Measurements from ENCODE around the gene LTO1. TPM values are rescaled to one million over a fixed set of nuclear protein-coding genes. Genes with fewer than 3 reads are reported as not detected.

The LTO1 gene
- total and polyA plus RNA-seq, 2 of the 13 experiments (the other 11 are each of a cell fraction or from before 2014, with no cell fraction given), result 11.8 to 15.0 TPM

DNA sequence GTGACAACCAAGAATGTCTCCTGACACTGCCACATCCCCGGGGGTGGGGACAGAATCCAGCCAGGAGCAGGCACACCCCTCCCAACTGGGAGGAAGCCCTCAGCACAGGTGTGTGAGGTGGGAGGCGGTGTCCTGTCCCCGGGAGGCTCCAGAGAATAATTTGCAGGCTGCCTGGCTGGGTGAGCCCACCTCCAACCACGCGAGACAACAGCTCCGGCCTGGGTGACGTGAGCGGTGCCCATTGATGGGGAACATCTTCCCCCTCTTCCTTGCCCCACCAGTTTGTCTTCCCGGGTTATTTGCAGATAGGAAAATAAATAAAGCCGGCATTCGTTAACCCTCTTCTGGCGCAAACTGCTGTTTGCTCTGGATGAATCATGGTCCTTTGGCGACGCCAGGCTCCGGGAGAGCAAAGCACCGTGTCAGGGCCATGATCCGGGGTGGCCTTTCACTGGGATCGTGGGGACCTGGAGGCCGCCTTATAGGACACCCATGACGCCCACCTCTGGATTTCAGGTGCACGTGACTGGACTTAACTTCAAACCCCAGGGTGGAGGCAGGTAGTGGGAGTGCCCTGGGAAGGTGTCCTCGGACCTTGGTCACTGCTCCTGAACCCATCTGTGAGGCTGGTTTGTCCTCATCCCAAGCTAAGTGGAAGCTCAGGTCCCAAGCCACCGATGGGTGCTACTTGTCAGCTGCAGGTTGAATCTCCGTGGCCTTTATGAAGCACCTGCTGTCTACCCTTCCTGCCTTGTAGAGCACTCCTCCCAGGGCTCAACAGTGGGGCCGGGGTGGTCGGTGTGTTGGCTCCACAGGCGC lies 20.3 kb downstream of the LTO1 start (continued):
- TF ChIP-seq DNMT3B (CRISPR knock-in tag; conservative IDR thresholded peaks at IDR 0.05), result no peak
- no peak for TF ChIP-seq ZNF619 (CRISPR knock-in tag; IDR thresholded peaks at IDR 0.05)
- TF ChIP-seq, protein P1, sequence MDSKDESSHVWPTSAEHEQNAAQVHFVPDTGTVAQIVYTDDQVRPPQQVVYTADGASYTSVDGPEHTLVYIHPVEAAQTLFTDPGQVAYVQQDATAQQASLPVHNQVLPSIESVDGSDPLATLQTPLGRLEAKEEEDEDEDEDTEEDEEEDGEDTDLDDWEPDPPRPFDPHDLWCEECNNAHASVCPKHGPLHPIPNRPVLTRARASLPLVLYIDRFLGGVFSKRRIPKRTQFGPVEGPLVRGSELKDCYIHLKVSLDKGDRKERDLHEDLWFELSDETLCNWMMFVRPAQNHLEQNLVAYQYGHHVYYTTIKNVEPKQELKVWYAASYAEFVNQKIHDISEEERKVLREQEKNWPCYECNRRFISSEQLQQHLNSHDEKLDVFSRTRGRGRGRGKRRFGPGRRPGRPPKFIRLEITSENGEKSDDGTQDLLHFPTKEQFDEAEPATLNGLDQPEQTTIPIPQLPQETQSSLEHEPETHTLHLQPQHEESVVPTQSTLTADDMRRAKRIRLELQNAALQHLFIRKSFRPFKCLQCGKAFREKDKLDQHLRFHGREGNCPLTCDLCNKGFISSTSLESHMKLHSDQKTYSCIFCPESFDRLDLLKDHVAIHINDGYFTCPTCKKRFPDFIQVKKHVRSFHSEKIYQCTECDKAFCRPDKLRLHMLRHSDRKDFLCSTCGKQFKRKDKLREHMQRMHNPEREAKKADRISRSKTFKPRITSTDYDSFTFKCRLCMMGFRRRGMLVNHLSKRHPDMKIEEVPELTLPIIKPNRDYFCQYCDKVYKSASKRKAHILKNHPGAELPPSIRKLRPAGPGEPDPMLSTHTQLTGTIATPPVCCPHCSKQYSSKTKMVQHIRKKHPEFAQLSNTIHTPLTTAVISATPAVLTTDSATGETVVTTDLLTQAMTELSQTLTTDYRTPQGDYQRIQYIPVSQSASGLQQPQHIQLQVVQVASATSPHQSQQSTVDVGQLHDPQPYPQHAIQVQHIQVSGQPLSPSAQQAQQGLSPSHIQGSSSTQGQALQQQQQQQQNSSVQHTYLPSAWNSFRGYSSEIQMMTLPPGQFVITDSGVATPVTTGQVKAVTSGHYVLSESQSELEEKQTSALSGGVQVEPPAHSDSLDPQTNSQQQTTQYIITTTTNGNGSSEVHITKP (CRISPR knock-in tag; IDR thresholded peaks at IDR 0.05; ENCODE audit: low read depth), result peak; percentile 55
- peak; percentile 78 for TF ChIP-seq CREM (IDR thresholded peaks at IDR 0.05)
- TF ChIP-seq CREM (CRISPR knock-in tag; IDR thresholded peaks at IDR 0.05), result no peak
- TF ChIP-seq ADNP (CRISPR knock-in tag; IDR thresholded peaks at IDR 0.05), result no peak
- peak; percentile 81 for TF ChIP-seq SPEN (CRISPR knock-in tag; IDR thresholded peaks at IDR 0.05; ENCODE audit: low read depth)
- TF ChIP-seq FOXK1 (CRISPR knock-in tag; IDR thresholded peaks at IDR 0.05; ENCODE audit: borderline replicate concordance, low read depth), result peak; percentile 47; the same call in 1 of the 2 replicates
- peak; percentile 74 for TF ChIP-seq KAT8 (CRISPR knock-in tag; IDR thresholded peaks at IDR 0.05)
- peak; percentile 53 for TF ChIP-seq CBFB (CRISPR knock-in tag; IDR thresholded peaks at IDR 0.05)
- peak; percentile 91 for TF ChIP-seq ZEB1 (IDR thresholded peaks at IDR 0.05; ENCODE audit: insufficient replicate concordance, low read depth)
- TF ChIP-seq WIZ (CRISPR knock-in tag; IDR thresholded peaks at IDR 0.05), result no peak
- TF ChIP-seq RBM39 (IDR thresholded peaks at IDR 0.05; ENCODE audit: low read depth, low read length, poor library complexity, severe bottlenecking), result peak; percentile 1
- TF ChIP-seq, protein P2, sequence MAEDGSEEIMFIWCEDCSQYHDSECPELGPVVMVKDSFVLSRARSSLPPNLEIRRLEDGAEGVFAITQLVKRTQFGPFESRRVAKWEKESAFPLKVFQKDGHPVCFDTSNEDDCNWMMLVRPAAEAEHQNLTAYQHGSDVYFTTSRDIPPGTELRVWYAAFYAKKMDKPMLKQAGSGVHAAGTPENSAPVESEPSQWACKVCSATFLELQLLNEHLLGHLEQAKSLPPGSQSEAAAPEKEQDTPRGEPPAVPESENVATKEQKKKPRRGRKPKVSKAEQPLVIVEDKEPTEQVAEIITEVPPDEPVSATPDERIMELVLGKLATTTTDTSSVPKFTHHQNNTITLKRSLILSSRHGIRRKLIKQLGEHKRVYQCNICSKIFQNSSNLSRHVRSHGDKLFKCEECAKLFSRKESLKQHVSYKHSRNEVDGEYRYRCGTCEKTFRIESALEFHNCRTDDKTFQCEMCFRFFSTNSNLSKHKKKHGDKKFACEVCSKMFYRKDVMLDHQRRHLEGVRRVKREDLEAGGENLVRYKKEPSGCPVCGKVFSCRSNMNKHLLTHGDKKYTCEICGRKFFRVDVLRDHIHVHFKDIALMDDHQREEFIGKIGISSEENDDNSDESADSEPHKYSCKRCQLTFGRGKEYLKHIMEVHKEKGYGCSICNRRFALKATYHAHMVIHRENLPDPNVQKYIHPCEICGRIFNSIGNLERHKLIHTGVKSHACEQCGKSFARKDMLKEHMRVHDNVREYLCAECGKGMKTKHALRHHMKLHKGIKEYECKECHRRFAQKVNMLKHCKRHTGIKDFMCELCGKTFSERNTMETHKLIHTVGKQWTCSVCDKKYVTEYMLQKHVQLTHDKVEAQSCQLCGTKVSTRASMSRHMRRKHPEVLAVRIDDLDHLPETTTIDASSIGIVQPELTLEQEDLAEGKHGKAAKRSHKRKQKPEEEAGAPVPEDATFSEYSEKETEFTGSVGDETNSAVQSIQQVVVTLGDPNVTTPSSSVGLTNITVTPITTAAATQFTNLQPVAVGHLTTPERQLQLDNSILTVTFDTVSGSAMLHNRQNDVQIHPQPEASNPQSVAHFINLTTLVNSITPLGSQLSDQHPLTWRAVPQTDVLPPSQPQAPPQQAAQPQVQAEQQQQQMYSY (CRISPR knock-in tag; IDR thresholded peaks at IDR 0.05), result 0 out of 2 replicates have a peak, but pooled peaks have one; percentile 22
- TF ChIP-seq CEBPB (IDR thresholded peaks at IDR 0.05; ENCODE audit: borderline replicate concordance, low read depth, low read length), result no peak; the same call in 1 of the 2 replicates
- TF ChIP-seq CHD2 (IDR thresholded peaks at IDR 0.05; ENCODE audit: low read depth, low read length), result peak; percentile 79
- 0 out of 2 replicates have a peak, but pooled peaks have one; percentile 57 for TF ChIP-seq SP140L (CRISPR knock-in tag; IDR thresholded peaks at IDR 0.05; ENCODE audit: borderline replicate concordance)
- TF ChIP-seq, protein P3, sequence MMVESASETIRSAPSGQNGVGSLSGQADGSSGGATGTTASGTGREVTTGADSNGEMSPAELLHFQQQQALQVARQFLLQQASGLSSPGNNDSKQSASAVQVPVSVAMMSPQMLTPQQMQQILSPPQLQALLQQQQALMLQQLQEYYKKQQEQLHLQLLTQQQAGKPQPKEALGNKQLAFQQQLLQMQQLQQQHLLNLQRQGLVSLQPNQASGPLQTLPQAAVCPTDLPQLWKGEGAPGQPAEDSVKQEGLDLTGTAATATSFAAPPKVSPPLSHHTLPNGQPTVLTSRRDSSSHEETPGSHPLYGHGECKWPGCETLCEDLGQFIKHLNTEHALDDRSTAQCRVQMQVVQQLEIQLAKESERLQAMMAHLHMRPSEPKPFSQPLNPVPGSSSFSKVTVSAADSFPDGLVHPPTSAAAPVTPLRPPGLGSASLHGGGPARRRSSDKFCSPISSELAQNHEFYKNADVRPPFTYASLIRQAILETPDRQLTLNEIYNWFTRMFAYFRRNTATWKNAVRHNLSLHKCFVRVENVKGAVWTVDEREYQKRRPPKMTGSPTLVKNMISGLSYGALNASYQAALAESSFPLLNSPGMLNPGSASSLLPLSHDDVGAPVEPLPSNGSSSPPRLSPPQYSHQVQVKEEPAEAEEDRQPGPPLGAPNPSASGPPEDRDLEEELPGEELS (CRISPR knock-in tag; IDR thresholded peaks at IDR 0.05), result peak; percentile 74; the same call in 1 of the 2 replicates

Data from HepG2 (cell line).